A549 (cell line): ENCODE data around the gene HS6ST3. TPM values are rescaled to one million over a fixed set of nuclear protein-coding genes. Genes with fewer than 3 reads are reported as not detected.

Experiments
- ATAC-seq, 2 experiments: fragments of 200-7000 bp in 1 of 2; fragments of >200 bp in 1 of 2; cut with Nextera tagmentation in 1 of 2; cut with Tn5 transposase in 1 of 2; 3 replicates each; pipeline versions ENCODE4 v1.8.0 to v1.9.1; 2018 to 2020; ENCODE audit warnings: mild to moderate bottlenecking in 1 of 2, moderate library complexity in 1 of 2
- CTCF ChIA-PET: fragments of 300-600 bp; sonication (Branson Sonifier 250); formaldehyde crosslinking; extraction: SDS; loops from one replicate; lab custom pipeline; 2021; ENCODE audit warnings: antibody characterized with exemption, inconsistent platforms; lab: Yijun Ruan, JAX
- POLR2A ChIA-PET: fragments of 350-600 bp; formaldehyde crosslinking; extraction: SDS; loops from one replicate; lab custom pipeline; 2021; ENCODE audit warnings: antibody characterized with exemption, inconsistent platforms; lab: Yijun Ruan, JAX
- DNase-seq, 2 experiments: peaks; one replicate each; pipeline versions ENCODE4 v3.0.0 to v3.0.0-alpha.2; 2011 to 2016; ENCODE audit warnings: low read depth in 1 of 2, low spot score in 1 of 2
- FAIRE-seq: peaks from 2 replicates; lab custom pipeline; 2011; peaks lifted over from hg19 to GRCh38; lab: Jason Lieb, UNC
- H3K27ac ChIP-seq, 2 experiments: fragments of >200 bp; sonication (Bioruptor Twin); formaldehyde crosslinking; 3 replicates each; pipeline ENCODE4 v1.5.1; 2016 to 2017
- H3K4me1 ChIP-seq: fragments of >200 bp; sonication (Bioruptor Twin); formaldehyde crosslinking; 3 replicates; pipeline ENCODE4 v1.6.1; 2016
- H3K4me2 ChIP-seq: fragments of >200 bp; sonication (Bioruptor Twin); formaldehyde crosslinking; 3 replicates; pipeline ENCODE4 v1.6.1; 2016
- H3K4me3 ChIP-seq: fragments of >200 bp; sonication (Bioruptor Twin); formaldehyde crosslinking; 3 replicates; pipeline ENCODE4 v1.5.1; 2016
- H3K9me3 ChIP-seq: fragments of >200 bp; sonication (Bioruptor Twin); formaldehyde crosslinking; 3 replicates; pipeline ENCODE4 v1.6.1; 2016
- ATOH8 ChIP-seq: fragments of 250-450 bp; sonication (Bioruptor Pico); IDR thresholded peaks from 2 replicates; pipeline ENCODE4 v1.5.0; 2020; ENCODE audit warnings: low read depth, mild to moderate bottlenecking, moderate library complexity
- BCL3 ChIP-seq: fragments of >200 bp; sonication (Bioruptor Twin); formaldehyde crosslinking; IDR thresholded peaks from 3 replicates; pipeline ENCODE4 v1.6.1; 2016
- E2F6 ChIP-seq: IDR thresholded peaks from 2 replicates; pipeline ENCODE4 v1.6.1; 2012; ENCODE audit warnings: low read depth, borderline replicate concordance
- HDAC2 ChIP-seq: fragments of 200-600 bp; sonication (generic); IDR thresholded peaks from 2 replicates; pipeline ENCODE4 v1.6.1; 2016
- HMGXB4 ChIP-seq: fragments of 250-450 bp; sonication (Bioruptor Pico); IDR thresholded peaks from 2 replicates; pipeline ENCODE4 v1.5.0; 2021; ENCODE audit warnings: mild to moderate bottlenecking, moderate library complexity, borderline replicate concordance
- HOXB13 ChIP-seq: fragments of 250-450 bp; sonication (Bioruptor Pico); IDR thresholded peaks from 2 replicates; pipeline ENCODE4 v1.5.0; 2020; ENCODE audit warnings: low read depth, mild to moderate bottlenecking, moderate library complexity
- HOXB5 ChIP-seq: fragments of 250-450 bp; sonication (Bioruptor Pico); IDR thresholded peaks from 2 replicates; pipeline ENCODE4 v1.5.0; 2020; ENCODE audit warnings: mild to moderate bottlenecking, moderate library complexity
- JUN ChIP-seq, 2 experiments: fragments of >200 bp; sonication (Bioruptor Twin); formaldehyde crosslinking; IDR thresholded peaks; 2 replicates in 1 of 2; 3 replicates in 1 of 2; pipeline ENCODE4 v1.6.1; 2016 to 2017
- MAZ ChIP-seq: fragments of 150-350 bp; IDR thresholded peaks from 2 replicates; pipeline ENCODE4 v1.6.1; 2014; ENCODE audit warnings: antibody characterized with exemption, low read depth, low read length, borderline replicate concordance
- MYC ChIP-seq: IDR thresholded peaks from 2 replicates; pipeline ENCODE4 v1.6.1; 2012; ENCODE audit warnings: mild to moderate bottlenecking, inconsistent platforms, low read length, improper control_type of control experiment, borderline replicate concordance
- PHF8 ChIP-seq: fragments of 200-600 bp; sonication (generic); IDR thresholded peaks from 2 replicates; pipeline ENCODE4 v1.6.1; 2016; ENCODE audit warnings: low read depth, mild to moderate bottlenecking, antibody characterized with exemption, moderate library complexity, borderline replicate concordance
- POLR2A ChIP-seq: IDR thresholded peaks from 2 replicates; pipeline ENCODE4 v1.6.1; 2012; ENCODE audit warnings: mild to moderate bottlenecking, low read length
- RAD21 ChIP-seq, 2 experiments: fragments of >200 bp in 1 of 2; sonication (Bioruptor Twin) in 1 of 2; formaldehyde crosslinking in 1 of 2; IDR thresholded peaks in 1 of 2; conservative IDR thresholded peaks in 1 of 2; 2 replicates in 1 of 2; 3 replicates in 1 of 2; pipeline ENCODE4 v1.6.1; 2012 to 2018; ENCODE audit warnings: inconsistent platforms in 1 of 2
- REST ChIP-seq: fragments of 200-600 bp; sonication (generic); IDR thresholded peaks from 2 replicates; pipeline ENCODE4 v1.6.1; 2016; ENCODE audit warnings: antibody characterized with exemption, mild to moderate bottlenecking, moderate library complexity
- RFX5 ChIP-seq: fragments of 450-650 bp; IDR thresholded peaks from 2 replicates; pipeline ENCODE4 v1.7.1; 2014; ENCODE audit warnings: antibody characterized with exemption, mild to moderate bottlenecking, moderate library complexity
- RNF2 ChIP-seq: fragments of 200-600 bp; sonication (generic); IDR thresholded peaks from 2 replicates; pipeline ENCODE4 v1.6.1; 2016; ENCODE audit warnings: low read depth, mild to moderate bottlenecking, antibody characterized with exemption, moderate library complexity, borderline replicate concordance
- TFCP2L1 ChIP-seq: fragments of 250-450 bp; sonication (Bioruptor Pico); IDR thresholded peaks from 2 replicates; pipeline ENCODE4 v1.5.0; 2021; ENCODE audit warnings: mild to moderate bottlenecking
- ZC3H11A ChIP-seq: fragments of 450-650 bp; IDR thresholded peaks from 2 replicates; pipeline ENCODE4 v1.6.1; 2014; ENCODE audit warnings: antibody characterized with exemption, mild to moderate bottlenecking
- WGBS: methylation state at CpG from one replicate; pipeline ENCODE4 v1.1.6; 2017; ENCODE audit errors: missing lambda C conversion rate; 5-methylcytosine and 5-hydroxymethylcytosine counted together
- polyA plus RNA-seq, 4 experiments: library from polyadenylated mRNA; depleted of rRNA in 3 of 4; stranded (reverse); fragments of >200 nt; fragmentation: RNase III in 1 of 4; extraction: RNeasy Plus Mini Kit Qiagen cat#74134 plus additional on column Dnase treatment in 1 of 4; gene quantifications; 2 replicates in 3 of 4; 3 replicates in 1 of 4; pipeline ENCODE4 v1.2.3, GENCODE V29; 2011 to 2017
- TF ChIP-seq, protein P1 (sequence below): IDR thresholded peaks from 2 replicates; pipeline ENCODE4 v1.6.1; 2012
- TF ChIP-seq, protein P2 (sequence below): fragments of 150-350 bp; IDR thresholded peaks from 2 replicates; pipeline ENCODE4 v1.6.1; 2014; ENCODE audit warnings: low read depth, mild to moderate bottlenecking, low read length

HS6ST3 gene
- polyA plus RNA-seq, 2 of the 4 experiments (the other 2 are of a cell fraction), result not detected

DNA sequence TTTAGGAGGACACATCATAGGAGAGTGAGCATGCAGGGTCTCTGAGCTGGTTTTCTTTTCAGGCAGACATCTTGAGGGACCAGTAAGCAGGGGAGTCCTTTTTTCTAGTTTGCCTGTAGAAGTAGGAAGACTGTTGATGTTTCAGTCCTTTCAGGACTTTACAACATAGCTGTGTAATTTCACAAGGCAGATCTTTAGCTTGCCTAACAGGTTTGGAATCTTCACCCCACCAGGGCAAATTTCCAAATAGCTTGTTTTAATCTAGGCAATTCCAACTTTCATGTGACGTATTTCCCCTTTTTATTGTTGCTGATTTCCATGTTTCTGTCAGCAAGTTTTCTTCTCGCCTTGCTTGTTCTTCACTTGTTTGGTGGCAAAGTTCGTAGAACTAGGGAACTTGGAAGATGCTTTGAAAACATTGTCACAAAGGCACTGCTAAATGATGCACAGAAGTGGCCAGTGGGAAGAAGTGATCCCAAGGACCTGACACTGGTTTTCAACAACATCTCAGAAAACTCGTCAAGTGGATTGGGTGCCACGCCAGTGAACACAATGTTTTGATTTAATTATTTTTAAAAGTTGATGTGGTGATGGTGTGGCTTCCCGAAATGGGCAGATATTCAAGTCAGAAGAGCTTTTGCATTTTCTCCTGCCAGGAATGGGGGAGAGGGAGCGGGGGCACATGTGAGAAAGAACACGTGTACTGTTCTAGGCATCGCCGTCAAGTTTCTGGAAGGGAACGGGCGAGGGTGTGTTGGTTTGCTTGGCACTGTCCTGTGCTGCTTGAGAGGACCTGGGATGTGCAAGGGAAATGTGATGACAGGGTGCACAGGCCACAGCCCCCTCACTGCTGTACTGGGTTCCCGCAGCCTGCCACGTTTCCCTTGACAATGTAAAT, 485.8 kb downstream of the HS6ST3 start:
- no peak for DNase-seq
- CTCF ChIA-PET, result no interaction called here
- no peaks in the 10 kb centered on the region for H3K4me1 ChIP-seq
- H3K4me3 ChIP-seq, result no peak overlapping the region
- no peak for ATAC-seq
- H3K27ac ChIP-seq, result no peak overlapping the region
- no peaks in the 10 kb centered on the region for H3K9me3 ChIP-seq
- POLR2A ChIA-PET, result no interaction called here
- TF ChIP-seq ZC3H11A, result no peak
- no peak for TF ChIP-seq HOXB13 (CRISPR knock-in tag)
- no peak for TF ChIP-seq HOXB5 (CRISPR knock-in tag)
- TF ChIP-seq, protein P1, sequence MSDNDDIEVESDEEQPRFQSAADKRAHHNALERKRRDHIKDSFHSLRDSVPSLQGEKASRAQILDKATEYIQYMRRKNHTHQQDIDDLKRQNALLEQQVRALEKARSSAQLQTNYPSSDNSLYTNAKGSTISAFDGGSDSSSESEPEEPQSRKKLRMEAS, result no peak
- no peak for TF ChIP-seq MYC
- no peak for TF ChIP-seq HMGXB4
- no peak for TF ChIP-seq REST
- no peak for TF ChIP-seq E2F6
- no peak for TF ChIP-seq JUN (IDR thresholded peaks at IDR 0.05)
- TF ChIP-seq PHF8, result no peak
- TF ChIP-seq ATOH8, result no peak
- TF ChIP-seq RFX5, result no peak
- no peak for TF ChIP-seq HDAC2
- TF ChIP-seq, protein P2, sequence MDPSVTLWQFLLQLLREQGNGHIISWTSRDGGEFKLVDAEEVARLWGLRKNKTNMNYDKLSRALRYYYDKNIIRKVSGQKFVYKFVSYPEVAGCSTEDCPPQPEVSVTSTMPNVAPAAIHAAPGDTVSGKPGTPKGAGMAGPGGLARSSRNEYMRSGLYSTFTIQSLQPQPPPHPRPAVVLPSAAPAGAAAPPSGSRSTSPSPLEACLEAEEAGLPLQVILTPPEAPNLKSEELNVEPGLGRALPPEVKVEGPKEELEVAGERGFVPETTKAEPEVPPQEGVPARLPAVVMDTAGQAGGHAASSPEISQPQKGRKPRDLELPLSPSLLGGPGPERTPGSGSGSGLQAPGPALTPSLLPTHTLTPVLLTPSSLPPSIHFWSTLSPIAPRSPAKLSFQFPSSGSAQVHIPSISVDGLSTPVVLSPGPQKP, result no peak
- no peak for TF ChIP-seq BCL3
- no peak for TF ChIP-seq RAD21 (conservative IDR thresholded peaks at IDR 0.05 in 1 of 2, IDR thresholded peaks at IDR 0.05 in 1 of 2)
- no peak for TF ChIP-seq TFCP2L1 (CRISPR knock-in tag)
- TF ChIP-seq MAZ, result no peak
- no peak for TF ChIP-seq RNF2
- TF ChIP-seq POLR2A, result no peak
- 20% methylated on average over 14 of the region's 14 CpGs for WGBS
- H3K4me2 ChIP-seq, result no peak overlapping the region
- FAIRE-seq, result no peak
